GM21526 (cell line): ENCODE data around the gene PABPN1.
A peak's percentile ranks its signal among the peaks of the same experiment; 100 is the strongest.

Experiments
- ATAC-seq: cut with Tn5 transposase; IDR thresholded peaks from one replicate; pipeline ENCODE4 v1.9.1; 2021; ENCODE audit warnings: moderate library complexity; ENCODE audit not compliant: unreplicated experiment, low FRiP score

The PABPN1 gene

DNA sequence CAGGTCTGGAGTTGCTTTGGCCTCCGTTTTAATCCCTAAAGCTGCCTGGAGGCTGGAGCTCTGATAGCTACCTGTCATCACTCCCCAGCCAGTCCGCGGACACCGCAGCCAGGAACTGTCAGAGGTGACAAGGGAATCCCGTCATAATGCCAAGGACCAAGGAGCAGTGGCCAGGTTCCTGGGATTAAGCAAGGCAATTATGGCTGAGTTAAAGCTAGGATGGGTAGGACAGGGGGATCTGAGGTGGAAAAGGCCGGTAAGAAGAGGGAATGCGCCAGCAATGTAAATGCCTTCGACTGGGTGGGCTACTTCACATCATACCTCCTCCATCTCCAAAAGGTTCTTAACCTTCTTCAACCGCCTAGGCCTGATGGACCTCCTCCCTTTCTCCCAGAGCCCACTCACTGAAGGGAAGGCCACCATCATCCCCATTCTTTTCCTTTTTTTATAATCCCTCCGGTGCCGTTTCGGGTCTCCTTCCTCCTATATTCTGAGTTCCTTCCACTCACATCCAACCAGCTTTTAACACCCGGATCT is 20.5 kb upstream of the PABPN1 start:
- no peak for ATAC-seq

DNA sequence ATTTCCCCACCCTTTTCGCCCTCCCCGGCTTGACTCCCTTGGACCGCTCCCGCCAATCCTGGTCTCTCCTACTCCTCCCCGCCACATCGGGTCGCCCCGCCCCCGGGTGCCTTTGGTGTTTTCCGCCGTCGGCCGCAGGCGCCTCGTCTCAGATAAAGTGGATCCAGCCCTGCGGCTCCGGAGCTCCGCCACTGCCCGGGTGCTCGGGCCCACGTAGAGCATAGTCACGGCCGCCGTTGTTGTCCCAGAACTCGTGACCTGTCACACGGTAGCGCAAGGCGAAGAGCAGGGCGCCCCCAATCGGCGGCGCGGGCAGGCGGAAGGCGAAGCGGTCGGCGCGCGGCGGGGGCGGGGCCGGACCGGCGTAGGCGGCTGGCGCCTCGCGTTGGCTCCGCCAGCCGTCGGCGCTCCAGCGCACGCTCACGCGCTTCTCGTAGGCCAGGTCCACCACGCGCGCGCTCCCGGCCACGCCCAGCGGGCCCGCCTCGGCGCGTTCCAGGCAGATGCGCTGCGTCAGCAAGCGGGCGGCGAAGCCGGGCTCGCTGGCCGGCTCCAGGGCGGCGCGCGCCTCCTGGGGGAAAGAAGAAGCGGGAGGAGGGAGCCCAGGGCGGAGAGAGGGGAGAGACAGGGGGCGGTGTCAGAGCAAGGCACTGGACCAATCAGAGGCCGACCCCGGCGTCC is 19.8 kb upstream of the PABPN1 start:
- ATAC-seq = peak; percentile 69

GRCh38 chr14:23301969-23302289 is 19.3 kb upstream of the PABPN1 start:
- ATAC-seq = peak; percentile 15

- peak; percentile 37 for ATAC-seq
Measured at GRCh38 chr14:23302290-23303225, 18.7 kb upstream of the PABPN1 start, which contains the start of gene PPP1R3E. PPP1R3E (minus strand) TSS chr14:23302859; CDS start chr14:23302576, 283 bp downstream.

DNA sequence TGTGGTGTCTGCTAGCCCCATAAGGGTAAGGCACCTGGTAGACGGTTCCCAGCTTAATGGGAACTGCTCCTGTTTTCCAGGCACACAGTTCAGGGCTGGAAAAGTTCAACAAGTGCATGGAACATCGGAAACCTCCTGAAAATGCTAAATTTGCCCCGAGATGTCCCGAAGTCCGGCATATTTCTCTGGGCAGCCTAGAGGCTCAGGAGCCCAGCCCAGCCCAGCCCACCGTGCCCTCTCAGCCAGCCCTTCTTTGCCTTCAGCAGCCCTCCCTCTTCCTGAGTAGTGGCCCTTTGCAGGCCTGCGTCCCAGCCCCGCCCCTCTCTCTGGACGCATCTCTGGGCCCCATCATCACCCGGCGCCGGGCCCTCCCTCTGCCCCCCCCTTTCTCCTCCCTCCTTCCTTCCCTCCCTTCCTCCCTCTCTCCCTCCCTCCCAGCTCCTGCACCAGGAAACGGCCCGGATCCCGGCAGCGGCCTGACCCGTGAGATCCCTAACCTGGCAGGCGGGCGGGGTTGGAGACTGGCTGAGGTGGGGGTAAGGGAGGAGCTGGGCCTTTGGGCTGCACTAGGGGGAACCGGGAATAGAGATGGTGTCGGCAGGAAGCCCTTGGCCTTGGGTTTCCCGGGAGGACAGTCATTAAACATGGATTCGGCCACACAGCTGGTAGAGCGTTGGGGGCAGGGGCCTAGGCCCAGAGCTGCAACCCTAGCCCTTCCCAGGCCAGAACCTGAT is 14.7 kb upstream of the PABPN1 start, which contains the start of gene BCL2L2:
Gene BCL2L2 (plus strand): TSS at position 422 of the 734 bp plus-strand sequence. CDS start 935 bp downstream, outside the sequence.
- ATAC-seq = no peak

- ATAC-seq = no peak
Measured at GRCh38 chr14:23307146-23307530, 14.1 kb upstream of the PABPN1 start.

- no peak for ATAC-seq
Measured at GRCh38 chr14:23307687-23308644, 13.3 kb upstream of the PABPN1 start.

DNA sequence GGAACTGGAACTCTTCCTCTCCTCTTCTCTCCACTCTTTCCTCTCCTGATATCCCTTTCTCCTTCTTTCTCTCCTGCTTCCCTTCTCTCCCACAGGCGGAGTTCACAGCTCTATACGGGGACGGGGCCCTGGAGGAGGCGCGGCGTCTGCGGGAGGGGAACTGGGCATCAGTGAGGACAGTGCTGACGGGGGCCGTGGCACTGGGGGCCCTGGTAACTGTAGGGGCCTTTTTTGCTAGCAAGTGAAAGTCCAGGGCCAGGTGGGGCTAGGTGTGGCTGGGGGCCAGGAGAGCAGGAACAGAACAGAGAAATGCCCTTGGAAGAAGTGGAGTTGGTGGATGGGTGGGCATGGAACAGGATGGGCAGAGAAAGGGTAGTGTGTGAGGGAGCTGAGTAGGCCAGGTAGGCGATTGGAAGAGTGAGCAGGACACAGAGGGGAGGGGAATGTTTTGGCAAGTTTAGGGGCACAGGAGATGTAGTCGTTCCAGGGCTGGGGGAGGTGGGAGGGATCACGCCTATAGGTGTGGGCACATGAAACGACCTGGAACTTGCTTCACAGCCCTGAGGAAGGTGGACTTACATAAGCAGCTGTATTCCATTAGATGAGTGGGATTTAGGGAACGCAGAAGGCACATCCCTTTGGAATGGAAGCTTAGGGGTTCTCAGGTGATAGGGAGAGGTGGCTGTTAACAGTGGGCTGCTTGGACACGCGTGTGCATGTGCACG is 12.4 kb upstream of the PABPN1 start:
- no peak for ATAC-seq

GRCh38 chr14:23310546-23310945 is 10.7 kb upstream of the PABPN1 start:
- no peak for ATAC-seq

DNA sequence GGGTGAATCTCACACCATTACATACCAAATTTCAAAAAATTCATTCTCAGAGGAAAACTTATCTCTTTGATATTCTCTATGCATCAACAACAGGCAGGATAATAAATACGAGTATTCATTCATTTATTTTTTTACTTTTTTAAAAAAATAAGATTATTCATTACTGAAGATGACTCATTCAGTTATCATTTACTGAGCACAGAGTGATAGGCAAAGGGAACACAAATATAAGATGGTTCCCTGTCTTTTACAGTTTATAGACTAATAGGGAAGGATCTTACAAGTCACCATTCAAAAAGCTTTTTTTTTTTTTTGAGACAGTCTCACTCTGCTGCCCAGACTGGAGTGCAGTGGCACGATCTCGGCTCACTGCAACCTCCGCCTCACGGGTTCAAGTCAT is 5.0 kb upstream of the PABPN1 start:
- no peak for ATAC-seq

GRCh38 chr14:23319746-23320583 is 1.3 kb upstream of the PABPN1 start:
- ATAC-seq = no peak

- ATAC-seq = peak; percentile 5
Measured at GRCh38 chr14:23321572-23322547, 603 bp downstream of the PABPN1 start.

DNA sequence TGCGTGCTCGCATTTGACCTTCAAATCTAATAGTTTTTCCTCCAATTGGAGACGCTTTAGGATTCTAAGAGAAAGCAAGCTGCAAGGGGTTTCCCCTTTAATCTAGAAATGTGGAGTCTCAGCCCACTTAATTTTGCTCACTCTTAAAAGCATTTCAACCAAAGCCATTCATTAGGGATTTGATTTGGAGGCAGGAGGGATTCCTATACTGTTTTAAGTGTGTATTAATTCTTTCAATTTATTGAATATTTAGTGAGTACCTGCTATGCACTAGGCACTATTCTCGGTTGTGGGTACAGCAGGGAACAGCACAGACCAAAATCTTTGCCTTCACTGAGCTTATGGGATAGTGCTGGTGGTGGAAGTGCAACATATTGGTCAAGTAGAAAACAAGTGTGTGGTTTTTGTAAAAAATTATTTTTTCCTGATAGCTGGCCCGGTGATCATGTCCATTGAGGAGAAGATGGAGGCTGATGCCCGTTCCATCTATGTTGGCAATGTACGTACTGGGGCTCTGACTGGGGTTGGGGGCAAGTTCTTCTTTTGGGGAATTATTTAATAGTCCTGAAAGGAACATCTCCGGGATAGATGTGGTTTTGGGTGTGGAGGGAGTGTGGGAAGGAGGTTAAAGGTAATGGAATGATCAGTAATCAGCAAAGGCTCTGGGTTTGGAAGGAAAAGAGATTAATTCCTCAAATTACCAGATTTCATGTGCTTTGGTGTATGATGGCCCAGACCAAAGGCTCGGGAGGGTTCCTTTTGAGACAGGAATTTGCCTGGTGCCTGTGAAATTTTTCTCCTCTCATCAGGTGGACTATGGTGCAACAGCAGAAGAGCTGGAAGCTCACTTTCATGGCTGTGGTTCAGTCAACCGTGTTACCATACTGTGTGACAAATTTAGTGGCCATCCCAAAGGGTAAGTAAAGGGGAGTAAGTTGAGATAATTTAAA is 1.6 kb downstream of the PABPN1 start:
- no peak for ATAC-seq

DNA sequence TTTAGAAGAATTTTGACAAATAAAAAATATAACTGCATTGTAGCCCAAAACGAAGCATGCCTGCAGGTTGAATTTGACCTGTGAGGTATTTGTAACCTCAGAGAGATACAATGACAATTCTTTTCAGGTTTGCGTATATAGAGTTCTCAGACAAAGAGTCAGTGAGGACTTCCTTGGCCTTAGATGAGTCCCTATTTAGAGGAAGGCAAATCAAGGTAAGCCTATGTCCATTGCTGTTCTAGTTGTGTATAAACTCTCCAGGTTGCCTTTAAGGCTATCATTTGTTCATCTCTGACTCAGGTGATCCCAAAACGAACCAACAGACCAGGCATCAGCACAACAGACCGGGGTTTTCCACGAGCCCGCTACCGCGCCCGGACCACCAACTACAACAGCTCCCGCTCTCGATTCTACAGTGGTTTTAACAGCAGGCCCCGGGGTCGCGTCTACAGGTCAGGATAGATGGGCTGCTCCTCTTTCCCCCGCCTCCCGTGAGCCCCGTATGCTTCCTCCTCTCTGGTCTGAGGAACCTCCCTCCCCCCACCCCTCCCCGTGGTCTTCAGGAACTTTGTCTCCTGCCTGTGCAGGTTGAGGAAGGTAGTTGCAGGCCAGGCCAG is 2.7 kb downstream of the PABPN1 start:
- ATAC-seq = no peak

GRCh38 chr14:23324455-23324846 is 3.2 kb downstream of the PABPN1 start:
- ATAC-seq = no peak
